Astrocyte (in vitro differentiated cells and primary cell): ENCODE measurements around the gene BTN3A1. TPM values are rescaled to one million over a fixed set of nuclear protein-coding genes. Genes with fewer than 3 reads are reported as not detected.

Experiments
- DNase-seq: peaks from one replicate; pipeline ENCODE4 v3.0.0-alpha.2; 2010; ENCODE audit warnings: low read depth
- FAIRE-seq: peaks from 2 replicates; lab custom pipeline; 2011; peaks lifted over from hg19 to GRCh38; lab: Jason Lieb, UNC
- H2AFZ ChIP-seq: 2 replicates; pipeline ENCODE4 v1.6.0; 2012; ENCODE audit warnings: low read depth, low read length, inconsistent platforms
- H3K27ac ChIP-seq: 2 replicates; pipeline ENCODE4 v1.5.1; 2011; ENCODE audit warnings: low read depth, low read length, inconsistent platforms
- H3K27me3 ChIP-seq: 2 replicates; pipeline ENCODE4 v1.6.0; 2011; ENCODE audit warnings: low read length, inconsistent platforms; ENCODE audit not compliant: insufficient read depth
- H3K36me3 ChIP-seq: 2 replicates; pipeline ENCODE4 v1.5.1; 2011; ENCODE audit warnings: low read length, inconsistent platforms; ENCODE audit not compliant: insufficient read depth
- H3K4me1 ChIP-seq: 2 replicates; pipeline ENCODE4 v1.5.1; 2011; ENCODE audit warnings: low read length, inconsistent platforms; ENCODE audit not compliant: insufficient read depth
- H3K4me2 ChIP-seq: 2 replicates; pipeline ENCODE4 v1.6.0; 2012; ENCODE audit warnings: low read length, inconsistent platforms
- H3K4me3 ChIP-seq: 2 replicates; pipeline ENCODE4 v1.5.1; 2011; ENCODE audit warnings: low read depth, mild to moderate bottlenecking, low read length, inconsistent platforms; ENCODE audit not compliant: insufficient read depth
- H3K79me2 ChIP-seq: 2 replicates; pipeline ENCODE4 v1.6.0; 2012; ENCODE audit warnings: mild to moderate bottlenecking, low read length, inconsistent platforms; ENCODE audit not compliant: insufficient read depth
- H3K9ac ChIP-seq: 2 replicates; pipeline ENCODE4 v1.6.0; 2012; ENCODE audit warnings: mild to moderate bottlenecking, low read length, inconsistent platforms
- H3K9me3 ChIP-seq: 2 replicates; pipeline ENCODE4 v1.5.1; 2012; ENCODE audit warnings: low read depth, mild to moderate bottlenecking, low read length, inconsistent platforms; ENCODE audit not compliant: insufficient read depth
- H4K20me1 ChIP-seq: 2 replicates; pipeline ENCODE4 v1.6.0; 2012; ENCODE audit warnings: low read length, inconsistent platforms; ENCODE audit not compliant: insufficient read depth
- H3K27ac Mint-ChIP-seq: one replicate; pipeline ENCODE4 v1.8.0; 2021; ENCODE audit warnings: mild to moderate bottlenecking, mixed read lengths; ENCODE audit not compliant: unreplicated experiment
- H3K27me3 Mint-ChIP-seq: one replicate; pipeline ENCODE4 v1.8.0; 2021; ENCODE audit warnings: low read depth, mixed read lengths; ENCODE audit not compliant: unreplicated experiment
- H3K36me3 Mint-ChIP-seq: one replicate; pipeline ENCODE4 v1.8.0; 2021; ENCODE audit warnings: low read depth, mixed read lengths; ENCODE audit not compliant: unreplicated experiment
- H3K4me1 Mint-ChIP-seq: one replicate; pipeline ENCODE4 v1.8.0; 2021; ENCODE audit warnings: low read depth, mixed read lengths; ENCODE audit not compliant: unreplicated experiment
- H3K4me3 Mint-ChIP-seq: one replicate; pipeline ENCODE4 v1.8.0; 2021; ENCODE audit warnings: mild to moderate bottlenecking, moderate library complexity, mixed read lengths; ENCODE audit not compliant: unreplicated experiment
- H3K9me3 Mint-ChIP-seq: one replicate; pipeline ENCODE4 v1.8.0; 2021; ENCODE audit warnings: mild to moderate bottlenecking, mixed read lengths; ENCODE audit not compliant: unreplicated experiment
- EZH2 ChIP-seq: IDR thresholded peaks from 2 replicates; pipeline ENCODE4 v1.6.1; 2012; ENCODE audit warnings: mild to moderate bottlenecking, low read length, inconsistent platforms; ENCODE audit not compliant: insufficient read depth
- total RNA-seq: library from RNA; stranded (reverse); gene quantifications from 2 replicates; pipeline ENCODE4 v1.2.1, GENCODE V29; 2021
- TF ChIP-seq, protein P1 (sequence below): IDR thresholded peaks from 2 replicates; pipeline ENCODE4 v1.5.1; 2011; ENCODE audit warnings: low read depth, mild to moderate bottlenecking, inconsistent platforms, low read length, moderate library complexity; ENCODE audit not compliant: insufficient read depth

BTN3A1 gene
- total RNA-seq, 1 donor from 2014 or later = 22.2 TPM

DNA sequence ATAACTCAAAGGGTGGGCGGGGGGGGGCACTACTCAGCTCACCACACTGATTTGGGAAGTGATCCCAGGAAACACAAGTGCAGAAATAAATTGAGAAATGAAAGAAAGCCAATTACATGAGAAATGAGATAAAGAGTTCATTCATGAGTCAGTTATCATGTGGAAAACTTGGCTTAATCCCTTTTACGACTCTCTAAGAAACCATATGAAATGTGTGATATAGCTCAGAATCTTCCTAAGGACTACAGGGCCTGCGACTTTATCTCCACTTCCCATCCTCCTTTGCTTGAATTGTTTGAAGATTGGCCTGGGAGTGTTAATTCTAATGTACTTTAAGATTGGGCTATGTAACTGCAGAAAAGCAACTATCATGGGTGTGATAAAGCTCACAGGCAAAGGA is 22.8 kb upstream of the BTN3A1 start:
- H3K9me3 ChIP-seq = no peaks in the 10 kb centered on the region
- no peak overlapping the region for H3K4me2 ChIP-seq
- H3K27ac ChIP-seq = no peak overlapping the region
- DNase-seq (no peak), FAIRE-seq (no peak)
- TF ChIP-seq, protein P1, sequence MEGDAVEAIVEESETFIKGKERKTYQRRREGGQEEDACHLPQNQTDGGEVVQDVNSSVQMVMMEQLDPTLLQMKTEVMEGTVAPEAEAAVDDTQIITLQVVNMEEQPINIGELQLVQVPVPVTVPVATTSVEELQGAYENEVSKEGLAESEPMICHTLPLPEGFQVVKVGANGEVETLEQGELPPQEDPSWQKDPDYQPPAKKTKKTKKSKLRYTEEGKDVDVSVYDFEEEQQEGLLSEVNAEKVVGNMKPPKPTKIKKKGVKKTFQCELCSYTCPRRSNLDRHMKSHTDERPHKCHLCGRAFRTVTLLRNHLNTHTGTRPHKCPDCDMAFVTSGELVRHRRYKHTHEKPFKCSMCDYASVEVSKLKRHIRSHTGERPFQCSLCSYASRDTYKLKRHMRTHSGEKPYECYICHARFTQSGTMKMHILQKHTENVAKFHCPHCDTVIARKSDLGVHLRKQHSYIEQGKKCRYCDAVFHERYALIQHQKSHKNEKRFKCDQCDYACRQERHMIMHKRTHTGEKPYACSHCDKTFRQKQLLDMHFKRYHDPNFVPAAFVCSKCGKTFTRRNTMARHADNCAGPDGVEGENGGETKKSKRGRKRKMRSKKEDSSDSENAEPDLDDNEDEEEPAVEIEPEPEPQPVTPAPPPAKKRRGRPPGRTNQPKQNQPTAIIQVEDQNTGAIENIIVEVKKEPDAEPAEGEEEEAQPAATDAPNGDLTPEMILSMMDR = no peak
- no peak for TF ChIP-seq EZH2
- H3K4me3 ChIP-seq = no peak overlapping the region
- no peaks in the 10 kb centered on the region for H3K27me3 ChIP-seq
- no peak overlapping the region for H2AFZ ChIP-seq
- H3K9me3 Mint-ChIP-seq = no peaks in the 10 kb centered on the region
- H3K36me3 ChIP-seq = no peaks in the 10 kb centered on the region
- no peak overlapping the region for H3K9ac ChIP-seq
- no peak overlapping the region for H3K27ac Mint-ChIP-seq
- peaks cover 6% of the 10 kb centered on the region for H3K4me1 ChIP-seq
- no peaks in the 10 kb centered on the region for H3K79me2 ChIP-seq
- peaks cover 3% of the 10 kb centered on the region for H3K4me1 Mint-ChIP-seq
- H3K27me3 Mint-ChIP-seq = peaks cover 2% of the 10 kb centered on the region
- peaks cover 21% of the 10 kb centered on the region for H3K36me3 Mint-ChIP-seq
- H3K4me3 Mint-ChIP-seq = no peak overlapping the region
- H4K20me1 ChIP-seq = no peaks in the 10 kb centered on the region

- no peaks in the 10 kb centered on the region for H3K9me3 ChIP-seq
- H3K4me3 ChIP-seq = no peak overlapping the region
- no peak for FAIRE-seq
- Mint-ChIP-seq H3K9me3 (no peaks in the 10 kb centered on the region), H3K36me3 (peaks cover 18% of the 10 kb centered on the region), H3K27ac (no peak overlapping the region), H3K4me3 (peak overlapping the region; percentile 28), H3K27me3 (peaks cover 2% of the 10 kb centered on the region), H3K4me1 (peaks cover 3% of the 10 kb centered on the region)
- H3K4me2 ChIP-seq = no peak overlapping the region
- no peaks in the 10 kb centered on the region for H3K27me3 ChIP-seq
- no peak overlapping the region for H3K27ac ChIP-seq
- H3K36me3 ChIP-seq = no peaks in the 10 kb centered on the region
- H4K20me1 ChIP-seq = no peaks in the 10 kb centered on the region
- TF ChIP-seq, protein P1 = no peak
- TF ChIP-seq EZH2 = no peak
- H3K79me2 ChIP-seq = no peaks in the 10 kb centered on the region
- H2AFZ ChIP-seq = no peak overlapping the region
- no peak overlapping the region for H3K9ac ChIP-seq
- DNase-seq = no peak
- peaks cover 6% of the 10 kb centered on the region for H3K4me1 ChIP-seq
These were observed 22.3 kb upstream of the BTN3A1 start for GRCh38 chr6:26379740-26380139.

DNA sequence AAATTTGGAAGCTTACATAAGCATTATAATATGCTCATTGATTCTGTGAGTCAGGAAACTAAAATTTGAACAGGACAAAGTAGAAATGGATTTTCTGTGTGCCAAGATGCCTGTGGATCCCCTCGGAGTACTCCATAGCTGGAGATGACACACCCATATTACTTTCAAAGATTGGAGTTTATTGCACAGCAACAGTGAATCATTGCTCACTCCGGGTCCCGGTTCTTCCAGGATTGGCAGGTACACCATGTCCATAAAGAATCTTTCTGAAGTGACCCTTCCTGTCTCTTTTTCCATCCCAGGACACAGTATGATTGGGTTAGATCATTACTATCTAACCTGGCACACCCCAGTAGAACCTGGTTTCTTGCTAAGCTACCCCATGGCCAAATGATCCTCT is 21.8 kb upstream of the BTN3A1 start:
- Histone ChIP-seq H3K27ac (no peak overlapping the region), H3K27me3 (no peaks in the 10 kb centered on the region), H2AFZ (no peak overlapping the region), H3K4me3 (no peak overlapping the region), H3K36me3 (no peaks in the 10 kb centered on the region), H3K4me1 (peaks cover 6% of the 10 kb centered on the region), H3K4me2 (no peak overlapping the region), H3K79me2 (no peaks in the 10 kb centered on the region), H3K9ac (no peak overlapping the region), H4K20me1 (no peaks in the 10 kb centered on the region), H3K9me3 (no peaks in the 10 kb centered on the region)
- Mint-ChIP-seq H3K4me3 (no peak overlapping the region), H3K27ac (no peak overlapping the region), H3K4me1 (peaks cover 3% of the 10 kb centered on the region), H3K36me3 (peaks cover 16% of the 10 kb centered on the region), H3K9me3 (no peaks in the 10 kb centered on the region), H3K27me3 (peaks cover 2% of the 10 kb centered on the region)
- TF ChIP-seq, protein P1 = no peak
- no peak for TF ChIP-seq EZH2
- FAIRE-seq (no peak), DNase-seq (no peak)
